Measurements from ENCODE around the gene ROCK1. TPM values are rescaled to one million over a fixed set of nuclear protein-coding genes. Genes with fewer than 3 reads are reported as not detected.

ROCK1 gene
- total and polyA plus RNA-seq, 2 of the 8 experiments (the other 6 are each of a cell fraction or from before 2014, with no cell fraction given), result 4.2 to 48.9 TPM

- FAIRE-seq, result no peak
- Histone ChIP-seq H3K79me1 (ENCODE audit: low read depth, low read length) (no peaks in the 10 kb centered on the region), H3K27me3 (replicated peaks in 1 of 4; ENCODE audit: control insufficient read depth in 3 of 4, extremely low read depth in 1 of 4, insufficient read depth in 3 of 4, low read length in 3 of 4) (no peaks in the 10 kb centered on the region), H3K56ac (replicated peaks; ENCODE audit: insufficient read length, low read depth, low read length) (no peak overlapping the region), H4K91ac (replicated peaks; ENCODE audit: insufficient read length, low read length) (no peak overlapping the region), H3K9ac (replicated peaks in 1 of 4; ENCODE audit: extremely low read depth in 1 of 4, low read depth in 3 of 4, low read length in 3 of 4) (no peak overlapping the region), H4K20me1 (replicated peaks in 1 of 2; ENCODE audit: control insufficient read depth in 1 of 2, insufficient read depth in 2 of 2, low read length in 2 of 2) (peaks cover 0 to 1% of the 10 kb centered on the region in 2 experiments), H2BK5ac (ENCODE audit: low read depth, low read length) (no peak overlapping the region), H2AK5ac (ENCODE audit: low read depth, low read length) (no peak overlapping the region), H2BK20ac (ENCODE audit: low read length) (no peak overlapping the region), H3K4ac (replicated peaks; ENCODE audit: insufficient read length, low read depth, low read length) (no peak overlapping the region), H3K23ac (ENCODE audit: insufficient read length) (no peak overlapping the region), H2BK120ac (replicated peaks; ENCODE audit: low read depth, low read length) (no peak overlapping the region), H3K4me3 (ENCODE audit: extremely low read depth in 1 of 4, insufficient read depth in 2 of 4, low read depth in 3 of 4, low read length in 4 of 4) (no peak overlapping the region), H3K18ac (ENCODE audit: extremely low read depth, low read length) (no peak overlapping the region), H2BK15ac (ENCODE audit: low read length) (no peak overlapping the region), H3K4me2 (ENCODE audit: insufficient read depth in 1 of 2, low read depth in 2 of 2, low read length in 2 of 2) (no peak overlapping the region), H3K36me3 (ENCODE audit: control insufficient read depth in 2 of 4, insufficient read depth in 4 of 4, low read length in 3 of 4) (peaks cover 0 to 20% (median 4%) of the 10 kb centered on the region in 4 experiments; a peak in 5 of 8 replicates), H2BK12ac (ENCODE audit: low read depth, low read length) (no peak overlapping the region), H3K14ac (ENCODE audit: insufficient read length) (no peak overlapping the region), H3K27ac (ENCODE audit: low read depth, low read length) (no peak overlapping the region), H4K5ac (ENCODE audit: insufficient read length, low read depth, low read length) (no peak overlapping the region), H4K8ac (ENCODE audit: extremely low read depth, insufficient read depth, low read length) (no peak overlapping the region), H3K79me2 (ENCODE audit: control insufficient read depth in 1 of 2, insufficient read depth in 2 of 2, low read length in 2 of 2) (no peaks in the 10 kb centered on the region), H3K4me1 (replicated peaks in 1 of 4; ENCODE audit: control insufficient read depth in 3 of 4, insufficient read depth in 4 of 4, low read length in 3 of 4) (no peaks in the 10 kb centered on the region), H2AFZ (ENCODE audit: low read length) (no peak overlapping the region), H3K23me2 (ENCODE audit: low read depth, low read length) (no peaks in the 10 kb centered on the region), H3K9me3 (ENCODE audit: insufficient read depth in 2 of 2, low read depth in 1 of 2, low read length in 1 of 2) (peaks cover 2 to 4% of the 10 kb centered on the region in 2 experiments; a peak in 1 of 4 replicates)
- ChIA-PET POLR2A (ENCODE audit: partially characterized antibody) (no interaction called here), CTCF (ENCODE audit: partially characterized antibody) (no interaction called here)
- DNase-seq (ENCODE audit: low read depth in 1 of 2, low spot score in 2 of 2), result no peak
- TF ChIP-seq JUN (IDR thresholded peaks at IDR 0.05; ENCODE audit: low read depth, low read length) (no peak), HDAC6 (IDR thresholded peaks at IDR 0.05; ENCODE audit: low read depth, low read length) (no peak), TCF12 (IDR thresholded peaks at IDR 0.05; ENCODE audit: low read depth, low read length) (no peak), FOSL1 (IDR thresholded peaks at IDR 0.05; ENCODE audit: insufficient read depth, low read depth, low read length) (no peak), HDAC2 (IDR thresholded peaks at IDR 0.05; ENCODE audit: borderline replicate concordance in 1 of 2, low read depth in 2 of 2, low read length in 2 of 2) (no peak), BACH1 (IDR thresholded peaks at IDR 0.05; ENCODE audit: low read length) (no peak), CTBP2 (IDR thresholded peaks at IDR 0.05; ENCODE audit: borderline replicate concordance, insufficient read depth, insufficient read length, low read length) (no peak), CBX8 (IDR thresholded peaks at IDR 0.05; ENCODE audit: borderline replicate concordance, low read depth, low read length) (no peak), YY1 (IDR thresholded peaks at IDR 0.05; ENCODE audit: low read depth, low read length) (no peak), USF2 (IDR thresholded peaks at IDR 0.05; ENCODE audit: low read length) (no peak), RBBP5 (IDR thresholded peaks at IDR 0.05; ENCODE audit: borderline replicate concordance, low read depth, low read length) (no peak), SP4 (IDR thresholded peaks at IDR 0.05; ENCODE audit: low read length) (no peak), ATF3 (IDR thresholded peaks at IDR 0.05; ENCODE audit: insufficient read depth, low read depth, low read length) (no peak), KDM4A (IDR thresholded peaks at IDR 0.05; ENCODE audit: low read depth, low read length, severe bottlenecking) (no peak)
Observed at GRCh38 chr18:21012308-21012707, 99.3 kb downstream of the ROCK1 start.

Measured in H1 (cell line).